Endodermal cell (in vitro differentiated cells): ENCODE data around the gene PTPRK. TPM values are rescaled to one million over a fixed set of nuclear protein-coding genes. Genes with fewer than 3 reads are reported as not detected.
"Not testable (repeated sequence)": the region's sequence is repeated elsewhere in the genome, so short reads cannot be mapped to it uniquely, and the experiment has no call there.

Source experiments
- DNase-seq: peaks from one replicate; pipeline ENCODE4 v3.0.0-alpha.2; 2017
- H3K27ac ChIP-seq: 2 replicates; pipeline ENCODE4 v1.5.1; 2013; ENCODE audit warnings: mild to moderate bottlenecking, low read depth, low read length, moderate library complexity
- H3K27me3 ChIP-seq: 2 replicates; pipeline ENCODE4 v1.6.1; 2013; ENCODE audit warnings: mild to moderate bottlenecking, low read length, moderate library complexity; ENCODE audit not compliant: insufficient read depth, control insufficient read depth, poor library complexity, severe bottlenecking
- H3K36me3 ChIP-seq: 2 replicates; pipeline ENCODE4 v1.7.0; 2013; ENCODE audit warnings: mild to moderate bottlenecking, low read length, moderate library complexity; ENCODE audit not compliant: control insufficient read depth, insufficient read depth
- H3K4me1 ChIP-seq: one replicate; pipeline ENCODE4 v1.7.0; 2013; ENCODE audit warnings: low read length; ENCODE audit not compliant: control insufficient read depth, insufficient read depth
- H3K4me3 ChIP-seq: 2 replicates; pipeline ENCODE4 v1.5.1; 2013; ENCODE audit warnings: mild to moderate bottlenecking, low read length, moderate library complexity
- H3K9ac ChIP-seq: 2 replicates; pipeline ENCODE4 v1.6.1; 2013; ENCODE audit warnings: mild to moderate bottlenecking, low read length, moderate library complexity; ENCODE audit not compliant: poor library complexity, severe bottlenecking; ENCODE audit errors: extremely low read depth
- H3K9me3 ChIP-seq: 2 replicates; pipeline ENCODE4 v1.6.1; 2013; ENCODE audit warnings: mild to moderate bottlenecking, low read length, moderate library complexity; ENCODE audit not compliant: control insufficient read depth
- H3K27ac Mint-ChIP-seq: 2 replicates; pipeline ENCODE4 v1.8.0; 2020; ENCODE audit warnings: mixed read lengths
- H3K27me3 Mint-ChIP-seq: 2 replicates; pipeline ENCODE4 v1.8.0; 2021; ENCODE audit warnings: mild to moderate bottlenecking, mixed read lengths; ENCODE audit not compliant: insufficient read depth
- H3K36me3 Mint-ChIP-seq: 2 replicates; pipeline ENCODE4 v1.8.0; 2020; ENCODE audit warnings: low read depth, mixed read lengths
- H3K4me1 Mint-ChIP-seq: 2 replicates; pipeline ENCODE4 v1.8.0; 2020; ENCODE audit warnings: mixed read lengths
- H3K4me3 Mint-ChIP-seq: 2 replicates; pipeline ENCODE4 v1.8.0; 2020; ENCODE audit warnings: mild to moderate bottlenecking, moderate library complexity, mixed read lengths
- H3K9me3 Mint-ChIP-seq: 2 replicates; pipeline ENCODE4 v1.8.0; 2020; ENCODE audit warnings: mild to moderate bottlenecking, mixed read lengths
- WGBS, 2 experiments: methylation state at CpG; one replicate each; pipeline versions ENCODE4 v1.1.5 to v1.1.7; 2013; ENCODE audit warnings: missing lambda C conversion rate in 2 of 2, mixed read lengths in 1 of 2; ENCODE audit not compliant: insufficient coverage in 1 of 2, insufficient read length in 1 of 2; 5-methylcytosine and 5-hydroxymethylcytosine counted together
- total RNA-seq, 2 donors: library from RNA; stranded (reverse); fragmentation: NEBNext Ultra II Directional in 1 of 2; extraction: Animal tissue kit (Norgen Biotek cat#: 25700) in 1 of 2; gene quantifications; 2 replicates in 1 of 2; 3 replicates in 1 of 2; pipeline ENCODE4 v1.2.1, GENCODE V29; 2021
- TF ChIP-seq, protein P1 (sequence below): fragments of 200-600 bp; sonication (generic); conservative IDR thresholded peaks from 2 replicates; pipeline ENCODE4 v1.5.0; 2021; ENCODE audit warnings: antibody characterized with exemption, mild to moderate bottlenecking

The PTPRK gene
- total RNA-seq, 2 donors from 2014 or later: 46.4 to 57.6 TPM

DNA sequence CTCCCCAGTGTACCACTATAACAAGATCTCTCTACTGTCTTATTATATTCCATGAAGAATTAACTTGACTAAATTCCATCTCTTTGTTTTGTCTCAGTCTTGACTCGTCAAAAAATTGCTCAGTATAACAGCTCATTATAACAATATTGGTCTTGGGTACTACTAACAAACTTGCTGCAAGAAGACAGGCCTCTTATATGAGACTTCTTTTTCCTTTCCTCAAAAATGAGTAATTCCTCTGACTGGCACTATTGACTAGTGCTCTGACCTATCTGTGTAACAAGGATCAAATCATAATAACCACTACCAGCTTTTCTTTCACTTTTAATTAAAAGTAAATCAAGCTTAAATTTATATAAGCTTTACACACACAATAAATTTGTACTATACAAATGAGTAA is 528.3 kb downstream of the PTPRK start:
- Mint-ChIP-seq H3K9me3 (no peaks in the 10 kb centered on the region), H3K36me3 (no peaks in the 10 kb centered on the region), H3K27me3 (no peaks in the 10 kb centered on the region), H3K4me3 (no peak overlapping the region), H3K27ac (no peak overlapping the region), H3K4me1 (no peaks in the 10 kb centered on the region)
- Histone ChIP-seq H3K4me3 (no peak overlapping the region), H3K36me3 (peaks cover 4% of the 10 kb centered on the region), H3K27me3 (no peaks in the 10 kb centered on the region), H3K9me3 (no peaks in the 10 kb centered on the region), H3K9ac (no peak overlapping the region), H3K4me1 (no peaks in the 10 kb centered on the region), H3K27ac (no peak overlapping the region)
- WGBS, 2 experiments: 91 to 100% methylated on average over 1 of the region's 1 CpG
- TF ChIP-seq, protein P1, sequence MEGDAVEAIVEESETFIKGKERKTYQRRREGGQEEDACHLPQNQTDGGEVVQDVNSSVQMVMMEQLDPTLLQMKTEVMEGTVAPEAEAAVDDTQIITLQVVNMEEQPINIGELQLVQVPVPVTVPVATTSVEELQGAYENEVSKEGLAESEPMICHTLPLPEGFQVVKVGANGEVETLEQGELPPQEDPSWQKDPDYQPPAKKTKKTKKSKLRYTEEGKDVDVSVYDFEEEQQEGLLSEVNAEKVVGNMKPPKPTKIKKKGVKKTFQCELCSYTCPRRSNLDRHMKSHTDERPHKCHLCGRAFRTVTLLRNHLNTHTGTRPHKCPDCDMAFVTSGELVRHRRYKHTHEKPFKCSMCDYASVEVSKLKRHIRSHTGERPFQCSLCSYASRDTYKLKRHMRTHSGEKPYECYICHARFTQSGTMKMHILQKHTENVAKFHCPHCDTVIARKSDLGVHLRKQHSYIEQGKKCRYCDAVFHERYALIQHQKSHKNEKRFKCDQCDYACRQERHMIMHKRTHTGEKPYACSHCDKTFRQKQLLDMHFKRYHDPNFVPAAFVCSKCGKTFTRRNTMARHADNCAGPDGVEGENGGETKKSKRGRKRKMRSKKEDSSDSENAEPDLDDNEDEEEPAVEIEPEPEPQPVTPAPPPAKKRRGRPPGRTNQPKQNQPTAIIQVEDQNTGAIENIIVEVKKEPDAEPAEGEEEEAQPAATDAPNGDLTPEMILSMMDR: no peak
- no peak for DNase-seq

DNA sequence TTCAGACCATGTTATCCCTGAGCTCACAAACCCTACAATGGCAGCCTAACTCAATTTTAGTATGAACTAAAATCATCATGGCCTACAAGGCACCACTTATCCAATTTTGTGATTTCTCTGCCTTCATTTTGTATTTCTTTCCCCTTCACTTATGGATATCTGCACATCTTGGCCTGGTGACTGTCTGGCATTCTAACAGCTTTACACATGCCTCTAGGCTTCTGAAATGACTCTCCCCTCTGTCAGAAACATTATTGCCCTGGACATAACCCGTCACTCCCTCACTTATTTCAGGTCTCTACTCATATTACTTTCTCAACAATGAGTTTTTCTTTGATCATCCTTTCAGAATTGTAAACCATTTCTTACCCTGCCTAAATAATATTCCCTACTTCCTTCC is 530.3 kb downstream of the PTPRK start:
- Mint-ChIP-seq H3K4me1 (no peaks in the 10 kb centered on the region), H3K36me3 (no peaks in the 10 kb centered on the region), H3K27me3 (no peaks in the 10 kb centered on the region), H3K4me3 (no peak overlapping the region), H3K27ac (no peak overlapping the region), H3K9me3 (no peaks in the 10 kb centered on the region)
- H3K9ac ChIP-seq: no peak overlapping the region
- H3K27ac ChIP-seq: no peak overlapping the region
- H3K27me3 ChIP-seq: no peaks in the 10 kb centered on the region
- 93 to 100% methylated on average over 1 of the region's 1 CpG for WGBS, 2 experiments
- TF ChIP-seq, protein P1: no peak
- peaks cover 4% of the 10 kb centered on the region for H3K36me3 ChIP-seq
- DNase-seq: no peak
- no peak overlapping the region for H3K4me3 ChIP-seq
- H3K4me1 ChIP-seq: no peaks in the 10 kb centered on the region
- no peaks in the 10 kb centered on the region for H3K9me3 ChIP-seq

- H3K27me3 Mint-ChIP-seq: no peaks in the 10 kb centered on the region
- H3K4me1 ChIP-seq: no peaks in the 10 kb centered on the region
- no peaks in the 10 kb centered on the region for H3K9me3 Mint-ChIP-seq
- TF ChIP-seq, protein P1: no peak
- H3K4me1 Mint-ChIP-seq: peaks cover 4% of the 10 kb centered on the region
- peaks cover 39% of the 10 kb centered on the region for H3K36me3 ChIP-seq
- 94 to 100% methylated on average over 4 to 5 of the region's 5 CpGs for WGBS, 2 experiments
- no peak overlapping the region for H3K27ac Mint-ChIP-seq
- no peak overlapping the region for H3K4me3 ChIP-seq
- H3K27ac ChIP-seq: no peak overlapping the region
- no peak overlapping the region for H3K9ac ChIP-seq
- H3K27me3 ChIP-seq: no peaks in the 10 kb centered on the region
- H3K9me3 ChIP-seq: no peaks in the 10 kb centered on the region
- H3K4me3 Mint-ChIP-seq: no peak overlapping the region
- no peak for DNase-seq
- H3K36me3 Mint-ChIP-seq: peaks cover 48% of the 10 kb centered on the region
These were observed 539.4 kb downstream of the PTPRK start for GRCh38 chr6:127980996-127981395.

DNA sequence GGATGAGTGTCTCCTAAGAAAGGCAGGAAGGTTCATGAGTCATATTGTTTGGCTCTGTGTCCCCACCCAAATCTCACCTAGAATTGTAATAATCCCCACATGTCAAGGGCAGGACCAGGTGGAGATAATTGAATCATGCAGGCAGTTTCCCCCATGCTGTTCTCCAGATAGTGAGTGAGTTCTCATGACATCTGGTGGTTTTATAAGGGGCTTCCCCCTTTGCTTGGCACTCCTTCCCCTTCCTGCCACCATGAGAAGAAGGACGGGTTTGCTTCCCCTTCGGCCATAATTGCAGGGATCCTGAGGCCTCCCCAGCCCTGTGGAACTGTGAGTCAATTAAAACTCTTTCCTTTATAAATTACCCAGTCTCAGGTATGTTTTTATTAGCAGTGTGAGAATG is 542.2 kb downstream of the PTPRK start:
- H3K9ac ChIP-seq, H3K27ac ChIP-seq, H3K27me3 Mint-ChIP-seq, H3K4me3 Mint-ChIP-seq, DNase-seq, H3K4me1 Mint-ChIP-seq, H3K27me3 ChIP-seq, H3K27ac Mint-ChIP-seq, H3K9me3 ChIP-seq, H3K9me3 Mint-ChIP-seq, H3K4me3 ChIP-seq, H3K4me1 ChIP-seq: not testable (repeated sequence)
- peaks cover 31% of the 10 kb centered on the region for H3K36me3 ChIP-seq
- 100% methylated on average over 2 of the region's 2 CpGs; no CpG with 5 or more reads in 1 of the 2 experiments for WGBS, 2 experiments
- peaks cover 47% of the 10 kb centered on the region for H3K36me3 Mint-ChIP-seq
